OCI-LY3 (cell line): ENCODE results near the gene TSPAN31.
"Not testable (repeated sequence)": the region's sequence is repeated elsewhere in the genome, so short reads cannot be mapped to it uniquely, and the experiment has no call there.

ENCODE experiments used
- H2AFZ ChIP-seq: fragments of 200-600, 300-600 bp; shearing (Covaris generic); 2 replicates; pipeline ENCODE4 v1.6.0; 2014; ENCODE audit warnings: antibody characterized with exemption, low read depth, low read length
- H3K27ac ChIP-seq: fragments of 200-600, 300-600 bp; sonication (generic); 2 replicates; pipeline ENCODE4 v1.5.1; 2014; ENCODE audit warnings: mild to moderate bottlenecking, low read length, moderate library complexity, mixed read lengths
- H3K27me3 ChIP-seq: fragments of 200-600, 300-600 bp; sonication (generic); 2 replicates; pipeline ENCODE4 v1.6.1; 2014; ENCODE audit warnings: low read depth, low read length, mixed read lengths
- H3K36me3 ChIP-seq: fragments of 200-600, 300-600 bp; sonication (generic); replicated peaks from 2 replicates; pipeline ENCODE3; 2014; ENCODE audit warnings: low read depth, low read length, mixed read lengths
- H3K4me1 ChIP-seq: fragments of 300-600, 200-600 bp; sonication (generic); 2 replicates; pipeline ENCODE4 v1.6.1; 2014; ENCODE audit warnings: low read length, mixed read lengths
- H3K4me2 ChIP-seq: fragments of 200-600, 300-600 bp; sonication (generic); 2 replicates; pipeline ENCODE4 v1.6.1; 2014; ENCODE audit warnings: low read length, mixed read lengths
- H3K4me3 ChIP-seq: fragments of 300-600, 200-600 bp; sonication (generic); 2 replicates; pipeline ENCODE4 v1.5.1; 2014; ENCODE audit warnings: antibody characterized with exemption, mild to moderate bottlenecking, low read length, moderate library complexity
- H3K79me2 ChIP-seq: fragments of 300-600, 200-600 bp; shearing (Covaris generic); 2 replicates; pipeline ENCODE4 v1.6.1; 2014; ENCODE audit warnings: mild to moderate bottlenecking, low read length, mixed read lengths
- H3K9ac ChIP-seq: fragments of 300-600, 200-600 bp; shearing (Covaris generic); 2 replicates; pipeline ENCODE4 v1.6.0; 2014; ENCODE audit warnings: mild to moderate bottlenecking, low read length, moderate library complexity
- H3K9me3 ChIP-seq: fragments of 200-600, 300-600 bp; shearing (Covaris generic); 2 replicates; pipeline ENCODE4 v1.6.1; 2014; ENCODE audit warnings: low read length, mixed read lengths; ENCODE audit not compliant: insufficient read depth
- H4K20me1 ChIP-seq: fragments of 200-600, 300-600 bp; sonication (generic); 2 replicates; pipeline ENCODE4 v1.6.1; 2016; ENCODE audit warnings: low read length, mixed read lengths; ENCODE audit not compliant: insufficient read depth
- CTCF ChIP-seq: fragments of 200-600, 300-600 bp; sonication (generic); IDR thresholded peaks from 2 replicates; pipeline ENCODE4 v1.5.1; 2014; ENCODE audit warnings: antibody characterized with exemption, low read length, low read depth
- EZH2phosphoT487 ChIP-seq: fragments of 200-600 bp; shearing (Covaris generic); IDR thresholded peaks from 2 replicates; pipeline ENCODE4 v1.6.1; 2018; ENCODE audit warnings: antibody characterized with exemption, mixed run types, low read depth

Gene TSPAN31

GRCh38 chr12:57720606-57721595, 23.9 kb upstream of the TSPAN31 start:
- no peaks in the 10 kb centered on the region for H3K9me3 ChIP-seq
- no peak overlapping the region for H2AFZ ChIP-seq
- TF ChIP-seq CTCF, result no peak
- TF ChIP-seq EZH2phosphoT487, result no peak
- H3K79me2 ChIP-seq, result no peaks in the 10 kb centered on the region
- H4K20me1 ChIP-seq, result no peaks in the 10 kb centered on the region
- no peaks in the 10 kb centered on the region for H3K4me1 ChIP-seq
- H3K9ac ChIP-seq, result no peak overlapping the region
- H3K27ac ChIP-seq, result no peak overlapping the region
- no peak overlapping the region for H3K4me2 ChIP-seq
- H3K4me3 ChIP-seq, result no peak overlapping the region
- H3K36me3 ChIP-seq, result peaks cover 19% of the 10 kb centered on the region
- no peaks in the 10 kb centered on the region for H3K27me3 ChIP-seq

- not testable (repeated sequence) for H3K9ac ChIP-seq, H3K9me3 ChIP-seq, H3K79me2 ChIP-seq, H3K4me3 ChIP-seq, H3K27me3 ChIP-seq, H3K4me2 ChIP-seq, H3K27ac ChIP-seq, H2AFZ ChIP-seq, H4K20me1 ChIP-seq, H3K4me1 ChIP-seq
- H3K36me3 ChIP-seq, result peaks cover 18% of the 10 kb centered on the region
Measured at GRCh38 chr12:57721846-57722608, 22.8 kb upstream of the TSPAN31 start.

- no peaks in the 10 kb centered on the region for H4K20me1 ChIP-seq
- H3K79me2 ChIP-seq, result no peaks in the 10 kb centered on the region
- H3K9ac ChIP-seq, result no peak overlapping the region
- H3K27ac ChIP-seq, result no peak overlapping the region
- no peaks in the 10 kb centered on the region for H3K9me3 ChIP-seq
- no peak overlapping the region for H2AFZ ChIP-seq
- no peaks in the 10 kb centered on the region for H3K27me3 ChIP-seq
- no peak overlapping the region for H3K4me3 ChIP-seq
- no peaks in the 10 kb centered on the region for H3K4me1 ChIP-seq
- H3K36me3 ChIP-seq, result peaks cover 21% of the 10 kb centered on the region
- TF ChIP-seq CTCF, result no peak
- TF ChIP-seq EZH2phosphoT487, result no peak
- no peak overlapping the region for H3K4me2 ChIP-seq
Measured at GRCh38 chr12:57722716-57723629, 21.9 kb upstream of the TSPAN31 start.

- Histone ChIP-seq H3K27ac (no peak overlapping the region), H3K36me3 (peaks cover 19% of the 10 kb centered on the region), H3K27me3 (no peaks in the 10 kb centered on the region), H3K4me3 (no peak overlapping the region), H3K4me2 (no peak overlapping the region), H2AFZ (no peak overlapping the region), H4K20me1 (no peaks in the 10 kb centered on the region), H3K4me1 (no peaks in the 10 kb centered on the region), H3K9me3 (no peaks in the 10 kb centered on the region), H3K79me2 (no peaks in the 10 kb centered on the region), H3K9ac (no peak overlapping the region)
- TF ChIP-seq EZH2phosphoT487 (no peak), CTCF (no peak)
Measured at GRCh38 chr12:57723630-57723962, 21.2 kb upstream of the TSPAN31 start.
